GM19452 (cell line): ENCODE measurements around the gene ZFP69.
"Not testable (repeated sequence)": the region's sequence is repeated elsewhere in the genome, so short reads cannot be mapped to it uniquely, and the experiment has no call there.

Source experiments
- ATAC-seq: cut with Tn5 transposase; IDR thresholded peaks from one replicate; pipeline ENCODE4 v1.9.1; 2021; ENCODE audit not compliant: unreplicated experiment

ZFP69 gene

GRCh38 chr1:40476924-40477677 is at the start of gene ZFP69:
Gene ZFP69, plus strand, starts transcription at chr1:40477290. Its CDS starts 2,072 bp downstream, at chr1:40479362.
- ATAC-seq = peak; percentile 76

DNA sequence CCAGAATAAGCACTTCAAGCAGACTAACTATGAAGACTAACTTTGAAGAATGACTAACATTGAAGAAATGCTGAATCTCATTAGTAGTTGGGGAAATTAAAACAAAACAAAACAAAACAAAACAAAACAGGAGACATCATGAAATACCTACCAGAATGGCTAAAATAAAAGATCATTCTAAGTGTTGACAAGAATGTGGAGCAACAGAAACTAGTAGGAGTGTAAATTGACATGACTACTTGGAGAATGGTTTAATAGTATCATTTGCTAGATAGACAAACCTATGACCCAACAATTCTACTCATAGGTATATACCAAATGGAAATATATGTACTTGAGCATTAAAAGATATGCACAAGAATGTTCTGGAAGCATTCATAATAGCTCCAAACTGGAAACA is 45.7 kb upstream of the ZFP69 start:
- ATAC-seq = no peak

DNA sequence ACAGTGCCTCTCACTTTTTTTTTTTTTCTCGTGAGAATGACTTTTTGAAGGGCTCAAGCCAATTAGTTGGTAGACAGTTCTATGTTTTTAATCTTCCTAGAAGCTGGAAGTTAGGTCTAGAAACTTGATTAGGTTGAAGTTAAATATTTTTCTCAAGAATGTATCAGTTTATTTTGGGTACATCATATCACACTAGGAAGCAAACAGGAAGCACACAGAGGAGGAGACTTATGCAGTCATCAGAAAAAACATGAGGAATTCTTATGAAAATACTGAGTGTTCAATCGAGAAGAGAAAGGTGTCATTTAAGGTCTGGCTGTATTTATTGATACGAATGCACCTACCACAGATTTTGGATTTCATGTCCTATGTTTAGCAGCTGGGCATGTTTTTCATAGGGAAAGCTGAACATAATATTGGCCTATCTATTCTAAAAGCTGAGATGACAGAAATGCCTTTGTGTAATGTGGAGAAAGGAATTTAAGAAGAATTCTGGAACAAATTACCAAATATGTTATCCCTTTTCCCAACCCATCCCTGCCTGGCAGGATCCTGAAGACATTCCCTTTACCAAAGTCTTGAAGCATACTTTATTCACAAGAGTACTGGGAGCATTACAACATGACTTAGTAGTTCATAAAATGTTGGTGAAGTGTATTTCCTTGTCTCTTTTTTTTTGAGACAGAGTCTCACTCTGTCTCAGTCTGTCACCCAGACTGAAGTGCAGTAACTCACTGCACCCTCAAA is 44.3 kb upstream of the ZFP69 start:
- ATAC-seq = no peak

GRCh38 chr1:40435471-40435870 is 41.6 kb upstream of the ZFP69 start:
- no peak for ATAC-seq

GRCh38 chr1:40435876-40436275 is 41.2 kb upstream of the ZFP69 start:
- ATAC-seq = no peak

- ATAC-seq = no peak
Measured at GRCh38 chr1:40438391-40439015, 38.6 kb upstream of the ZFP69 start.

DNA sequence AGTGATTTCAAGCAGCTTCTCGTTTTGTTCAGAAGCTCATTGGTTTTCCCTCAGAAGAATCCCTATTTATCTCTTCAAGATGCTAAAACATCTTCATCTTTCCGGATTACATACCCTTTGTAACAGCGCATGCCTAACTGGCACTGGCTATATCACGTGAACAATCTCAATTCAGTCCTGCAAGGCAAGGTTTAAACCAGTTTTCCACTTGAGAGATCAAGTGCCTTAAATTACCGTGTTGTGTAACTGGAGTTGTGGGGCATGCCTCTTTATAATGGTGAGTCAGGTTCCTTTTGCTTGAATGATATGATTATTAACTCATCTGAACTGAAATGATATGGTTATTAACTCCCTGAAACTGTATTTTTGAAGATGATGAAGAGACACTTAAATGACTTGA is 37.8 kb upstream of the ZFP69 start:
- ATAC-seq = no peak

DNA sequence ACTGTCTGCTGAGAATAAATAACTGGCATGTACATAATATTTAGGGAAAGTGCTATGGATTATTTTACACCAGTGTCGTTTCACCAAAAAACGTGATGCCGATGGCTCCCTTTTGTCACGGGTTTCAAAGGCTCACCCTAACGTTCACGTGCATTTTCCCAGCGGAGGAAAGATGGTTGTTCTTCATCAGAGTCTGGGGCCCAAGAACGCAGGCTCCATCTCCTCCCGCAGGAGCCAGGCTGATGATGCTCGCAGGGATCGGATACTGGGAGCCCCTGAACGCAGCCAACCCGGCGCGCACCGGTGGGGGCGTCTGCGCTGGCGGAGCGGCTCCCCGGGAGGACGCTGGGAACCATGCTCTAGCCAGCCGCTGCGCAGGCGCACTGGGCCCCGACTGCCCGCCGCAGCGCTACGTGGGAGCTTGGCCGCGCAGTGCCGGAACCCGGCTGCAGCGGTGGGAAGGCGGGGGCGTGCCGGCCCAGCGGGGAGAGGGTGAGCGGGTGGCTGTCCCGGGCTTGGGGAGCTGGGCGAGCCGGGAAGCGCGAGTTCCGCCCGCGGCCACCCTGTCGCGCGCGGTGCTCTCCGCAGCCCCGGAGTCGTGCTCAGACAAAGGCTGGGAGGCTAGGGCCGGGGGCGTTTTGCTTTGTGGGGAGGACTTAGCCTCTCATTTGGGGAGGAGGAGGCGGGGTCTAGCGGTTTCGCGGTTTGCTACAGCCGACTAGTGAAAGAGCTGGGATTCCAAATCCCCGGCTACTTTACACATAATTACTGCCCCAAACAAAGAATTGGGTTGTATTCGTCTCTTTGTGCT is 27.2 kb upstream of the ZFP69 start, which contains the start of gene ZFP69B:
Gene ZFP69B, plus strand, starts transcription at position 793 of the 811 bp plus-strand sequence. CDS start 486 bp downstream, outside the sequence.
- ATAC-seq = peak; percentile 82

GRCh38 chr1:40450495-40451237 is 26.4 kb upstream of the ZFP69 start:
- ATAC-seq = peak; percentile 7

GRCh38 chr1:40451238-40451585 is 25.9 kb upstream of the ZFP69 start:
- ATAC-seq = no peak

DNA sequence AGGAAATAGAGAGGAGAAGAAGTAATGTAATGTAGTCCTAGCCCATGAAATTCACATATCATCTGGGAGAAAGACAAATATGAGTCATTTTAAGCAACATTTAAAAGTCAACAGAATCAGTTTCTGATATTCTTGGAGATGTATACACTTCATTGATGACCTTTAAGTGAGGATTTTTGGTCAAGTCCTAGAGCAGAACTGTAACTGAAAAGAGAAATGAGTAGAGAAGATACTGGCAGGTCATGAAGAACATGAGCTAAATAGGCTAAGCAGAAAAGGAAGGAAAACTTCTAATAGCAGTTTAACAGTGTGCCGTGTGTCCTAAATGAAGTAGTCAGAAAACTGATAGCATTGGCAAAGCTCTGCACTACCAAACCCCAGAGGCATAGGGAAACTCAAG is 22.2 kb upstream of the ZFP69 start:
- ATAC-seq = no peak

- ATAC-seq = no peak
Measured at GRCh38 chr1:40462956-40463590, 14.0 kb upstream of the ZFP69 start.

DNA sequence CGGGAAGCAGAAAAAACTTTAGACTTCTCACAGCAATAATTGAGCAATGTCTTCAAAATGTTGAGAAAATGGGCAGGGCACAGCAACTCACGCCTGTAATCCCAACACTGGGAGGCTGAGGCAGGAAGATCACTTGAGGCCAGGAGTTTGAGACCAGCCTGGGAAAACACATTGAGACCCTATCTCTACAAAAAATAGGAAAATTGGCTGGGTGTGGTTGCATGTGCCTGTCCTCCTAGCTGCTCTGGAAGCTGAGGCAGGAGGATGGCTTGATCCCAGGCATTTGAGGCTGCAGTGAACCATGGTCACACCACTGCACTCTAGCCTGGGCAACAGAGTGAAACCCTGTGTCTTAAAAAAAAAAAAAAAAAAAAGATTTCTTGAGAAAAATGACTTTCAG is 7.8 kb upstream of the ZFP69 start:
- no peak for ATAC-seq

- no peak for ATAC-seq
Measured at GRCh38 chr1:40475268-40475667, 1.8 kb upstream of the ZFP69 start.

DNA sequence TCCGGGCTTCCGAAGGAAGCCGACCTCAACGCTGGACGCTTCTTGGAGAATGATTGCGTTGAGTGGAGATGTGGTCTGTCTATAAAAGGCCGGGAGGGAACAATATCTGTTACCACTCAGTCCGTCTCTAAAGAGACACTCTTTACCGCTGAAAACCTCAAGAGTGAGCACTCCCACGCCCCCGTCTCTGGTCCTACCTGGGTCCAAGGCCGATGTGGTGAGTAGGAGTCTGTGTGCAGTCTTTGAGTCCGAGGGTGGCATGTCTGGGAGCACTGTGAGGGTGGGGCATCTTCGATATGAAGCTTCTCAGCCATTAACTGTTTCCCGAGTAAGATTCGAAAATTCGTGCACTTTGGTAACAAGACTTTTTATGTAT is 576 bp downstream of the ZFP69 start:
- no peak for ATAC-seq

DNA sequence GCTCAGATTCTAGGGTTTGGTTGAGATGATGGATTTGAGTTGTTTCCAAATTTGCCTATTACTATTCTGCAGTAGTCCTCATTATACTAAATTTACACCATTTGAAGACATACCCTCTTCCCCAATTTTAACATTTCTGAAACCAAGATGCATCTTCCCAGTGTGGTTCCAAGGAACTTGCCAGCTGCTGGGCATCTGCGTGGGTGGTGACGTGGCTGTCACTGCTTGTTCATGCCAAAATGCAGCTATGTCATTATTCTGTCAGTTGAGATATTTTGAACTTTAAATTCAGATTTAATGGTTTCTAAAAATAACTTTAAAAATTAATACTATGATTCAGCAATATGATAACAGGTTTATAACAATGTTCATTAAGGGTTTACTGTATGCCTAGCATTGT is 1.2 kb downstream of the ZFP69 start:
- no peak for ATAC-seq

GRCh38 chr1:40479156-40479555 is 2.1 kb downstream of the ZFP69 start:
- ATAC-seq = no peak

DNA sequence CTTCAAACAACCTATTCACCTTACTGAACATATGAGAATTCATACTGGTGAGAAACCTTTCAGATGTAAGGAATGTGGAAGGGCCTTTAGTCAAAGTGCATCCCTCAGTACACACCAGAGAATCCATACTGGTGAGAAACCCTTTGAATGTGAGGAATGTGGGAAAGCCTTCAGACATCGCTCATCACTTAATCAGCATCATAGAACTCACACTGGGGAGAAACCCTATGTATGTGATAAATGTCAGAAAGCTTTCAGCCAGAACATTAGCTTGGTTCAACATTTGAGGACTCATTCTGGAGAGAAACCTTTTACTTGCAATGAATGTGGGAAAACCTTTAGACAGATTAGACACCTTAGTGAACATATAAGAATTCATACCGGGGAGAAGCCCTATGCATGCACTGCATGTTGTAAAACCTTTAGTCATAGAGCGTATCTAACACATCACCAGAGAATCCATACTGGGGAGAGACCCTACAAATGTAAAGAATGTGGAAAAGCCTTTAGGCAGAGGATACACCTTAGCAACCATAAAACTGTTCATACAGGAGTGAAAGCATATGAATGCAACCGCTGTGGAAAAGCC is 18.3 kb downstream of the ZFP69 start:
- no peak for ATAC-seq

GRCh38 chr1:40502651-40503050 is 25.6 kb downstream of the ZFP69 start:
- not testable (repeated sequence) for ATAC-seq

DNA sequence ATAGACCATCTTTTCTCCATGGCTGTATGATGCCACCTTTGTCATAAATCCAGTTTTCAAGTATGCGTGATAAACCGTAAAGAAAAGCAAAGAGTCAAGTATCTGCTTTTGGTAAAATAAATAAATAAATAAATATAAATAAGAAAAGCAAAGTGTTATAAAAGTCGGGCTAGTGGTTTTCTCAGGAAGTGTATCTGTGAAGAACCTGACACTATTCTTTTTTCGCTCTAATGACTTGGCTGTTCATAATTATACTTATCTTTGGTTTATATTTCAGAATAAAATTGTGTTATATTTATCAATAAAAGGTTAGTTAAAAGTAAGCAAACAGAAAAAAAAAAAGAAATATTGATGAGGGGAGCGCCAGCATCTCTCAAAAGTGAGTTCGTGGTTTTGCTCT is 30.9 kb downstream of the ZFP69 start:
- no peak for ATAC-seq
